ENCODE data around the gene SORCS1.

SORCS1 gene

GRCh38 chr10:106857728-106858127 is 306.8 kb downstream of the SORCS1 start:
- H3K79me2 ChIP-seq (ENCODE audit: insufficient read depth, low read length), result no peaks in the 10 kb centered on the region
- H3K9ac ChIP-seq (ENCODE audit: low read length), result no peak overlapping the region
- H3K36me3 ChIP-seq (ENCODE audit: insufficient read depth, low read length), result no peaks in the 10 kb centered on the region
- H4K20me1 ChIP-seq (ENCODE audit: insufficient read depth, low read length), result no peaks in the 10 kb centered on the region
- H3K9me3 ChIP-seq (ENCODE audit: low read length), result no peaks in the 10 kb centered on the region
- no peak overlapping the region for H3K4me2 ChIP-seq (ENCODE audit: low read length)
- no peaks in the 10 kb centered on the region for H3K9me2 ChIP-seq (ENCODE audit: low read depth, low read length)
- no peak overlapping the region for H2AFZ ChIP-seq (ENCODE audit: low read length)
- no peak overlapping the region for H3K4me3 ChIP-seq (ENCODE audit: low read depth, low read length, poor library complexity, severe bottlenecking)
- no peaks in the 10 kb centered on the region for H3K4me1 ChIP-seq (ENCODE audit: insufficient read depth, low read length, severe bottlenecking)
- no peaks in the 10 kb centered on the region for H3F3A ChIP-seq (ENCODE audit: insufficient read depth, low read length)
- no peaks in the 10 kb centered on the region; the same call in 1 of the 2 replicates for H3K27me3 ChIP-seq (ENCODE audit: insufficient read depth, low read length)
- no peak for TF ChIP-seq CTCF (IDR thresholded peaks at IDR 0.05; ENCODE audit: low read length)
- TF ChIP-seq EZH2 (IDR thresholded peaks at IDR 0.05; ENCODE audit: borderline replicate concordance, low read length), result no peak
- H3K27ac ChIP-seq (ENCODE audit: low read depth, low read length, poor library complexity, severe bottlenecking), result no peak overlapping the region

- H3K9ac ChIP-seq (ENCODE audit: low read length), result no peak overlapping the region
- H2AFZ ChIP-seq (ENCODE audit: low read length), result no peak overlapping the region
- no peaks in the 10 kb centered on the region for H3K9me3 ChIP-seq (ENCODE audit: low read length)
- H3K4me3 ChIP-seq (ENCODE audit: low read depth, low read length, poor library complexity, severe bottlenecking), result no peak overlapping the region
- no peaks in the 10 kb centered on the region for H4K20me1 ChIP-seq (ENCODE audit: insufficient read depth, low read length)
- TF ChIP-seq EZH2 (IDR thresholded peaks at IDR 0.05; ENCODE audit: borderline replicate concordance, low read length) (no peak), CTCF (IDR thresholded peaks at IDR 0.05; ENCODE audit: low read length) (no peak)
- no peaks in the 10 kb centered on the region for H3K9me2 ChIP-seq (ENCODE audit: low read depth, low read length)
- no peak overlapping the region for H3K4me2 ChIP-seq (ENCODE audit: low read length)
- no peak overlapping the region for H3K27ac ChIP-seq (ENCODE audit: low read depth, low read length, poor library complexity, severe bottlenecking)
- H3F3A ChIP-seq (ENCODE audit: insufficient read depth, low read length), result no peaks in the 10 kb centered on the region
- no peaks in the 10 kb centered on the region for H3K79me2 ChIP-seq (ENCODE audit: insufficient read depth, low read length)
- H3K27me3 ChIP-seq (ENCODE audit: insufficient read depth, low read length), result no peaks in the 10 kb centered on the region; the same call in 1 of the 2 replicates
- H3K4me1 ChIP-seq (ENCODE audit: insufficient read depth, low read length, severe bottlenecking), result no peaks in the 10 kb centered on the region
- no peaks in the 10 kb centered on the region for H3K36me3 ChIP-seq (ENCODE audit: insufficient read depth, low read length)
These were observed 307.3 kb downstream of the SORCS1 start for GRCh38 chr10:106857213-106857612.

- TF ChIP-seq EZH2 (IDR thresholded peaks at IDR 0.05; ENCODE audit: borderline replicate concordance, low read length) (no peak), CTCF (IDR thresholded peaks at IDR 0.05; ENCODE audit: low read length) (no peak)
- H3K4me2 ChIP-seq (ENCODE audit: low read length), result no peak overlapping the region
These were observed 327.4 kb downstream of the SORCS1 start for GRCh38 chr10:106836933-106837663.

More at GRCh38 chr10:106836933-106837663, 327.4 kb downstream of the SORCS1 start:
- Histone ChIP-seq H3K4me3 (ENCODE audit: low read depth, low read length, poor library complexity, severe bottlenecking) (no peak overlapping the region), H3K9me2 (ENCODE audit: low read depth, low read length) (no peaks in the 10 kb centered on the region), H3K36me3 (ENCODE audit: insufficient read depth, low read length) (no peaks in the 10 kb centered on the region), H3F3A (ENCODE audit: insufficient read depth, low read length) (no peaks in the 10 kb centered on the region), H3K9me3 (ENCODE audit: low read length) (no peaks in the 10 kb centered on the region), H3K79me2 (ENCODE audit: insufficient read depth, low read length) (no peaks in the 10 kb centered on the region), H3K27me3 (ENCODE audit: insufficient read depth, low read length) (no peaks in the 10 kb centered on the region), H4K20me1 (ENCODE audit: insufficient read depth, low read length) (no peaks in the 10 kb centered on the region), H3K4me1 (ENCODE audit: insufficient read depth, low read length, severe bottlenecking) (no peaks in the 10 kb centered on the region), H2AFZ (ENCODE audit: low read length) (no peak overlapping the region), H3K27ac (ENCODE audit: low read depth, low read length, poor library complexity, severe bottlenecking) (no peak overlapping the region), H3K9ac (ENCODE audit: low read length) (no peak overlapping the region)
